Right cardiac atrium (tissue), 5 donors: Measurements from ENCODE around the gene TARS3. TPM values are rescaled to one million over a fixed set of nuclear protein-coding genes. Genes with fewer than 3 reads are reported as not detected.
"Not testable (repeated sequence)": the region's sequence is repeated elsewhere in the genome, so short reads cannot be mapped to it uniquely, and the experiment has no call there.

Source experiments
- ATAC-seq, 2 donors: fragments of 200-7000 bp; cut with Tn5 transposase; one replicate each; pipeline versions ENCODE4 v1.8.0 to v1.9.1; 2020; ENCODE audit warnings: moderate library complexity in 2 of 2, mild to moderate bottlenecking in 1 of 2
- DNase-seq, 3 donors: peaks; one replicate each; pipeline ENCODE4 v3.0.0-alpha.2; 2020
- H3K27ac ChIP-seq: one replicate; pipeline ENCODE4 v1.5.1; 2013; ENCODE audit warnings: mild to moderate bottlenecking, low read length, control low read depth, moderate library complexity
- H3K27me3 ChIP-seq: one replicate; pipeline ENCODE4 v1.6.1; 2013; ENCODE audit not compliant: control insufficient read depth, insufficient read depth
- H3K4me1 ChIP-seq: one replicate; pipeline ENCODE4 v1.6.1; 2013; ENCODE audit warnings: low read length; ENCODE audit not compliant: control insufficient read depth, insufficient read depth
- H3K4me3 ChIP-seq: one replicate; pipeline ENCODE4 v1.5.1; 2013; ENCODE audit warnings: low read length, control low read depth
- H3K9me3 ChIP-seq: one replicate; pipeline ENCODE4 v1.6.1; 2013; ENCODE audit warnings: low read length; ENCODE audit not compliant: control insufficient read depth
- WGBS: extraction: QIAGEN DNeasy Blood & Tissue Kit; methylation state at CpG from one replicate; pipeline ENCODE4 v1.1.7; 2013; 5-methylcytosine and 5-hydroxymethylcytosine counted together
- intact Hi-C, 4 donors: fragments of 100-400 bp; cut with DNase I; formaldehyde crosslinking; loops; one replicate each; pipeline versions ENCODE4 v1.11.0 to v1.14.0; 2022 to 2023
- long read RNA-seq, 4 donors: library from polyadenylated mRNA; unstranded; transcript quantifications; one replicate each; pipeline ENCODE4 v2.0.0, GENCODE V29; 2020 to 2021
- polyA plus RNA-seq: library from polyadenylated mRNA; stranded (reverse); fragments of 200-250 nt; gene quantifications from one replicate; pipeline ENCODE4 v1.2.3, GENCODE V29; 2013
- total RNA-seq, 4 donors: library from RNA; stranded (reverse); fragmentation: NEBNext Ultra II Directional; extraction: Animal tissue kit (Norgen Biotek cat#: 25700); gene quantifications; one replicate each; pipeline ENCODE4 v1.2.1, GENCODE V29; 2021
- donor health status: healthy with polysubstance abuse.
- donor health status: DM: no; HTN: yes; CAD: no.
- donor health status: DM: no; HTN: no; CAD: no.
- donor health status: DM: no; HTN: yes; CAD: no; lungs with severe emphysema.
- donor health status: DM: yes; HTN: yes; CAD: no.

Gene TARS3
- total RNA-seq = 10 to 100 TPM; 16.4 to 26.8 (median 24.2) TPM
- polyA plus RNA-seq = 10.0 TPM
- long read RNA-seq, donor 1, transcript TARSL2-201 (19 exons, 3,610 nt) = major isoform, 62 of 75 reads
- long read RNA-seq, donor 1, partial matches to known transcripts = 8 of 75 reads
- long read RNA-seq, donor 1, other reads (novel, unspliced or antisense) = 5 of 75 reads
- long read RNA-seq, donor 2, transcript TARSL2-201 (19 exons, 3,610 nt) = major isoform, 37 of 40 reads
- long read RNA-seq, donor 2, partial matches to known transcripts = 2 of 40 reads
- long read RNA-seq, donor 2, other reads (novel, unspliced or antisense) = 0 of 40 reads
- long read RNA-seq, donor 3, transcript TARSL2-201 (19 exons, 3,610 nt) = major isoform, 75 of 99 reads
- long read RNA-seq, donor 3, partial matches to known transcripts = 13 of 99 reads
- long read RNA-seq, donor 3, other reads (novel, unspliced or antisense) = 11 of 99 reads
- long read RNA-seq, donor 4, transcript TARSL2-201 (19 exons, 3,610 nt) = major isoform, 50 of 58 reads
- long read RNA-seq, donor 4, partial matches to known transcripts = 2 of 58 reads
- long read RNA-seq, donor 4, other reads (novel, unspliced or antisense) = 5 of 58 reads

DNA sequence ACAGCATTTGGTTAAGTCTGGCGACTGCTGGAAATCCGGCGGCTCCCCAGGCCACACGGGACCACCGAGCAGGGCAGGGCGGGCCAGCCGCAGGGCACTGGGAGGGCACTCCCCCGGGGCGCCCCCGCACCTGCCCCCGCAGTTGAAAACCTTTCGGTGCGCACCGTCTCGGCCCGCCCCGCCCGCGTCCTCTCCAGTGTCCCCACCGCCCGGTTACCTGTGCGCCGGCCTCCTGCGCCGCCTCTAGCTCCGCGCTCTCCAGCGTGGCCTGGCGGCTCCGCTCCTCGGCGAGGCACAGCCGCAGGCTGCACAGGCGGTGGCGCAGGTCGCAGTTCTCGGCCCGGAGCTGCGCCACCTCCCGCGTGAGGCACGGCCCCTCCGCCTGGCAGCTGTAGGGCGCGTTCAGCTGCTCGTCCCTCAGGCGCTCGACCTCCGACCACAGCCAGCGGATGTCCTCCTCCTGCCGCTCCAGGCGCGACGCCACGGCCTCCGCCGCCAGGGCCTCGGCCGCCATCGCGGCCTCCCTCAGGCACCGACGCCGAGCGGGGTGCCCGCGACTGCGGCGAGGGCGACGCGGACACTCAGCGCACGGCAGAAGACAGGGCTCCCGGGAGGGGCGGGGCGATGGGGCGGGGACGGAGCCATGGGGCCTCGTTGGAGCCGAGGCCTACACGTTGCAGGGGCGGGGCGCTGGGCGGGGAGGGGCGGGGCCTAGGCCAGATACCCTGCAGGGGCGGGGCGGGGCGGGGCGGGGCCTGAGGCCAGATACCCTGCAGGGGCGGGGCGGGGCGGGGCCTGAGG is at the start of gene TARS3:
Gene TARS3 (minus strand): TSS at position 600 of the 801 bp plus-strand sequence. CDS start 86 bp downstream, at position 514.
- 1% methylated on average over 91 of the region's 93 CpGs for WGBS
- intact Hi-C loops = no loop called here
- H3K27me3 ChIP-seq = no peaks in the 10 kb centered on the region

GRCh38 chr15:101773496-101774100 is 49.3 kb upstream of the TARS3 start:
- Histone ChIP-seq H3K27ac (no peak overlapping the region), H3K4me3 (no peak overlapping the region), H3K4me1 (no peaks in the 10 kb centered on the region), H3K27me3 (no peaks in the 10 kb centered on the region), H3K9me3 (no peaks in the 10 kb centered on the region)
- ATAC-seq (no peak), DNase-seq (no peak)
- intact Hi-C loops = no loop called here
- WGBS = 66% methylated on average over 7 of the region's 7 CpGs

More for the DNA sequence above, at the start of gene TARS3:
- Histone ChIP-seq H3K4me3 (peak within 1 kb of the TSS; percentile 76), H3K4me1 (no peaks in the 10 kb centered on the region), H3K27ac (peak within 1 kb of the TSS; percentile 83), H3K9me3 (no peaks in the 10 kb centered on the region)
- DNase-seq (peak; percentile 96 to 99 (median 98)), ATAC-seq (peak; percentile 99)

- no peaks in the 10 kb centered on the region for H3K9me3 ChIP-seq
- no peak overlapping the region for H3K4me3 ChIP-seq
- no peaks in the 10 kb centered on the region for H3K4me1 ChIP-seq
- H3K27me3 ChIP-seq = no peaks in the 10 kb centered on the region
- WGBS = 93% methylated on average over 8 of the region's 8 CpGs
- no peak for DNase-seq
- no peak for ATAC-seq
- intact Hi-C loops = no loop called here
- no peak overlapping the region for H3K27ac ChIP-seq
Measured at GRCh38 chr15:101772921-101773320, 48.6 kb upstream of the TARS3 start.

DNA sequence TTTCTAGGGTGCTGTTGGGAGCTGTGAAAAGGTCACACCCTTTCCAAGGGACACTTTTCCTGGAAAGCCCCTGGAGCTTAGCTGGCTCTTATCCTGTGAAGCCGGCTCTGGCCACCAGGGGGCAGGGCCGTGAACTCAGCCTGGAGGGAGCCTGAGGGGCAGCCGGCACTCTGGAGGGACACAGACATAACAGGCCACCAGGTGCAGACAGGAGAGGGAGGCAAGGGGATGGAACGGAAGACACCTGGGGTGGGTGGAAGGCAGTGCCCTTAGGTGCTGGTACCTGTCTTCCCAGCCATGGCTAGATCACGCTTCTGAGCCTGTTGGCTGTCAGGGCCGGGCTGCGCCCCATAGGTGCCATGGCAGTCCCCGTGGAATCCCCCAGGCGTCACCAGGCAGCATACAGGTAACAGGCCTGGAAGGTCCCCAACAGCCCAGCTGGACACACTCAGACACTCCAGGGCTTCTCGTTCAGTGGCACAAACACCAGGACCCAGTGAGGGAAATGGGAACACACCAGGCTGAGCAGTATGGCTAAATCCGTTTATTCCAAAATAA is 42.9 kb upstream of the TARS3 start:
- H3K27ac ChIP-seq, H3K27me3 ChIP-seq, DNase-seq, H3K4me3 ChIP-seq, intact Hi-C loops, H3K4me1 ChIP-seq, ATAC-seq, H3K9me3 ChIP-seq: not testable (repeated sequence)
- 87% methylated on average over 8 of the region's 11 CpGs for WGBS

- DNase-seq = no peak
- WGBS = 89% methylated on average over 15 of the region's 15 CpGs
- ATAC-seq = peak in 1 of 2 donors; percentile 26
- Histone ChIP-seq H3K27ac (no peak overlapping the region), H3K4me3 (no peak overlapping the region), H3K27me3 (no peaks in the 10 kb centered on the region), H3K4me1 (no peaks in the 10 kb centered on the region), H3K9me3 (no peaks in the 10 kb centered on the region)
- intact Hi-C loops = no loop called here
Measured at GRCh38 chr15:101765772-101766456, 41.6 kb upstream of the TARS3 start.

DNA sequence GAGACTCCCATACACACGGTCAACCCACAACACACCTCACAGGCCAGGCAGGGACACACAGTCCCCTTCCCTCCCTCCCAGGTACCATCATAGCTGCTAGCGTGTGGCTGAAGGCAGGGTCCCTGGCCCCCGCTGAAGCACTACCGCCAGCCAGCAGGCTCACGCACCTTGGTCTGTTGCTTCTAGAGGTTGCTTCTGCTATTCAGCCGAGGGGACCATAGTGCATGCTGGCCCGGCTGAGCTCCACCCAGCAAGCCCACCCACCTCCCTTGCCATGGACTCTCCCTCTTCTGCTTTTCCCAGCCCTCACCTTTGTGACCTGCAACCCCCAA is 41.0 kb upstream of the TARS3 start:
- ATAC-seq, H3K27me3 ChIP-seq, H3K4me3 ChIP-seq, H3K4me1 ChIP-seq, H3K9me3 ChIP-seq, H3K27ac ChIP-seq, intact Hi-C loops, DNase-seq: not testable (repeated sequence)
- 90% methylated on average over 7 of the region's 7 CpGs for WGBS

DNA sequence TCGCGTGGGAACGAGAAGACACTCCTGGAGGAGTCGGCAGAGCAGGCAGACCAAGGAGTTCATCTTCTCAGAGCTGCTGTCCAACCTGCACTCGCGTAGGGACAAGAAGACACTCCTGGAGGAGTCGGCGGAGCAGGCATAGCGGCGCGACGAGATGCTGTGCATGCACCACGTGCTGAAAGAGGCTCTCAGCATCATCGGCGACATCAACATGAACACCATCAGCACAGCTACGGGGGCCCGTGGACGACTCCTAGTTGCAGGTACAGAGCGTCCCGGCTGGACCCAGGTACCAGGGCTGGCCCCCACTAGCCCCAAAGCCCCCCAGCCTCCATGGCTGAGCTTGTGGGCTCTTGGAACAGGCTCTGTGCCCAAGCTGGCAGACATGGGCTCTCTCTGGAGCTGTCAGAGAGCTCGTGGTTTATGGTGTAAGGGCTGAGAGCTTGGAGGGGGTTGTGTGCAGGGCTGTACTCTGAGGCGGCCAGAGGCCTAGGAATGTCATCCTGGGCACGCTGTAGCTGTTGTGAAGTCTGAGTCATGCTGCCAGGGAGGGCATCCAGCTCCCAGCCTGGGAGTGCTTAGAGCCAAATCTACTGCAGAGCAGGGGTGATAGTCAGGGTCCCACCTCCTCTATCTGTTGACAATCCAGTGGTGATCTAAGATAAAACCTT is 40.5 kb upstream of the TARS3 start:
- not testable (repeated sequence) for DNase-seq

DNA sequence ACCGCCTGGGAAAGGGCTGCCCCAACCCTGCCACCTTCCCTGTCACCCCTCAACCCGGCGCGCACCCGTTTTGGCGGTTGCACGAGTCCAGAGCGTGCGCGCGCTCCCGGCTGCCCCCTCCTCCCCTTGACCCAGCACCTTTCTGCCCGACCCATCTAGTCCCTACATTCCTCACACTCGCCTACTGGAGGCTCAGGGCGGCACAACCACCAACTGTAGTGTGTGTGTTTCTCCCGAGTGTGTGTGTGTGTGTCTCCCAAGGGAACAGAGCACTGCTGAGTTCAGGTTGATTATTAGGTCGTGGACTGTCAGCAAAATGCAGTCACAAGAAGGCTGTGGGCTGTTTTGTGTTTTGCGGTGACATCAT is 22.4 kb upstream of the TARS3 start:
- DNase-seq, H3K4me1 ChIP-seq, H3K27ac ChIP-seq, H3K27me3 ChIP-seq, H3K9me3 ChIP-seq, H3K4me3 ChIP-seq, intact Hi-C loops: not testable (repeated sequence)
- ATAC-seq = peak; percentile 34 to 48
- WGBS = no CpG with 5 or more reads among the region's 18 CpGs

More for the DNA sequence above, 40.5 kb upstream of the TARS3 start:
- H3K4me1 ChIP-seq, H3K9me3 ChIP-seq, H3K4me3 ChIP-seq, intact Hi-C loops, H3K27ac ChIP-seq, H3K27me3 ChIP-seq: not testable (repeated sequence)
- peak; percentile 76 to 82 for ATAC-seq
- WGBS = 89% methylated on average over 22 of the region's 23 CpGs

DNA sequence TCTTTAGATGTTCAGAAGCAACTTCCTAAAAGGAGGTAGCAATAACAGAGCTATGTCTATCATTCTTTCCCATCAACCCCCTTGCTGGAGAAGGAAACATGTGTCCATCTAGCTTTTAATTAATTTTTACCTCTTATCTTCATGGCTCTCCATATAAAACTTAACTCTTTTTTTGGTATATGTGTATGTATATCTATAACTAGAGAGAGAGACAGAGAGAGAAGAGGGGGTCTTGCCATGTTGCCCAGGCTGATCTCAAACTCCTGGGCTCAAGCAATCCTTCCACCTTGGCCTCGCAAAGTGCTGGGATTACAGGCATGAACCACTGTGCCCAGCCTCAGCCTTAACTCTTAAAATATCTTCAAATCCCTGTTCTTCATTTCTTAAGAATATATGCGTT is 10.6 kb upstream of the TARS3 start:
- H3K4me1 ChIP-seq, intact Hi-C loops, H3K4me3 ChIP-seq, H3K27ac ChIP-seq, DNase-seq, H3K9me3 ChIP-seq, H3K27me3 ChIP-seq, ATAC-seq: not testable (repeated sequence)
- 97% methylated on average over 2 of the region's 2 CpGs for WGBS

DNA sequence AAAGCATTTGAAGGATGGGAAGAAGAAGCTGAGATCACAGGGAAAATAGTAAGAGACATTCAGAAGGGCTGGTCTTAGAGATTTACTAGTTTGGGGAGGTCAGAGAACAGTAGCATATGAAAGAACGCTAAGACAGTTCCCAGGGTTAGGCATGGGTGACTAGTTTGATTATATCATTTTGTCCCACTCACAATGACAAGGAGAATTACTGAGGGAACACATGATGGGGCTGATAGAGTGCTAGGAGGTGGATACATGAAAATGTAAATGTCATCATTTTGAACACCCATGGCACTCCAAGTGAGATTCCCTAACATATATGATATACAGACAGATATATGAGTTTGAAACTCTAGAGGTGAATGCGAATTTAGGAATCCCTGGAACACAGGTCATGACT is 9.3 kb upstream of the TARS3 start:
- DNase-seq (no peak), ATAC-seq (no peak)
- no peak overlapping the region for H3K4me3 ChIP-seq
- 87% methylated on average over 2 of the region's 2 CpGs for WGBS
- intact Hi-C loops = no loop called here
- H3K9me3 ChIP-seq = no peaks in the 10 kb centered on the region
- H3K4me1 ChIP-seq = no peaks in the 10 kb centered on the region
- no peaks in the 10 kb centered on the region for H3K27me3 ChIP-seq
- H3K27ac ChIP-seq = no peak overlapping the region
